Measurements from ENCODE around the gene ANK2. TPM values are rescaled to one million over a fixed set of nuclear protein-coding genes. Genes with fewer than 3 reads are reported as not detected.

Gene ANK2
- total RNA-seq, 2 experiments from 2014 or later, result 2.7 to 3.0 TPM

- no peak for DNase-seq
- no peak overlapping the region for H3K4me3 Mint-ChIP-seq
- no peaks in the 10 kb centered on the region for H3K36me3 Mint-ChIP-seq (ENCODE audit: low read depth)
- CTCF ChIA-PET, result no interaction called here
- intact Hi-C loops (cut with micrococcal nuclease), result loop anchor here (5.0 kb wide), 1 partner anchor 112 kb away; no protein-coding TSS in a partner anchor
- no peak overlapping the region for H3K27ac Mint-ChIP-seq
- H3K9me3 Mint-ChIP-seq, result no peaks in the 10 kb centered on the region
- H3K27me3 Mint-ChIP-seq (ENCODE audit: low read depth), result peaks cover 5% of the 10 kb centered on the region
- H3K4me1 Mint-ChIP-seq (ENCODE audit: low read depth), result peaks cover 9% of the 10 kb centered on the region
Observed at GRCh38 chr4:113410686-113411085, 361.2 kb downstream of the ANK2 start.

GRCh38 chr4:113411496-113411938, 362.1 kb downstream of the ANK2 start:
- intact Hi-C loops (cut with micrococcal nuclease), result loop anchor here (5.0 kb wide), 1 partner anchor 111 kb away; no protein-coding TSS in a partner anchor
- Mint-ChIP-seq H3K36me3 (ENCODE audit: low read depth) (no peaks in the 10 kb centered on the region), H3K27ac (no peak overlapping the region), H3K27me3 (ENCODE audit: low read depth) (peaks cover 5% of the 10 kb centered on the region), H3K4me3 (no peak overlapping the region), H3K4me1 (ENCODE audit: low read depth) (peaks cover 9% of the 10 kb centered on the region), H3K9me3 (no peaks in the 10 kb centered on the region)
- no peak for DNase-seq
- CTCF ChIA-PET, result interaction anchor here (1.0 kb wide), 1 partner anchor 17 kb away, joined by 3 read pairs; no protein-coding TSS in a partner anchor

- no peak for DNase-seq
- Mint-ChIP-seq H3K27ac (no peak overlapping the region), H3K9me3 (peaks cover 19% of the 10 kb centered on the region), H3K36me3 (ENCODE audit: low read depth) (peaks cover 1% of the 10 kb centered on the region), H3K27me3 (ENCODE audit: low read depth) (peaks cover 4% of the 10 kb centered on the region), H3K4me1 (ENCODE audit: low read depth) (no peaks in the 10 kb centered on the region), H3K4me3 (no peak overlapping the region)
- intact Hi-C loops (cut with micrococcal nuclease), result no loop called here
- CTCF ChIA-PET, result no interaction called here
Observed at GRCh38 chr4:113419631-113420030, 370.2 kb downstream of the ANK2 start.

GRCh38 chr4:113420938-113421337, 371.5 kb downstream of the ANK2 start:
- H3K4me1 Mint-ChIP-seq (ENCODE audit: low read depth), result no peaks in the 10 kb centered on the region
- DNase-seq, result no peak
- H3K9me3 Mint-ChIP-seq, result peaks cover 22% of the 10 kb centered on the region
- no peak overlapping the region for H3K4me3 Mint-ChIP-seq
- H3K27me3 Mint-ChIP-seq (ENCODE audit: low read depth), result peaks cover 4% of the 10 kb centered on the region
- intact Hi-C loops (cut with micrococcal nuclease), result no loop called here
- H3K27ac Mint-ChIP-seq, result no peak overlapping the region
- CTCF ChIA-PET, result no interaction called here
- peaks cover 1% of the 10 kb centered on the region for H3K36me3 Mint-ChIP-seq (ENCODE audit: low read depth)

GRCh38 chr4:113423631-113424030, 374.2 kb downstream of the ANK2 start:
- Mint-ChIP-seq H3K4me3 (no peak overlapping the region), H3K36me3 (ENCODE audit: low read depth) (peaks cover 2% of the 10 kb centered on the region), H3K9me3 (peaks cover 23% of the 10 kb centered on the region), H3K27me3 (ENCODE audit: low read depth) (no peaks in the 10 kb centered on the region), H3K27ac (no peak overlapping the region), H3K4me1 (ENCODE audit: low read depth) (no peaks in the 10 kb centered on the region)
- DNase-seq, result no peak
- CTCF ChIA-PET, result no interaction called here
- intact Hi-C loops (cut with micrococcal nuclease), result no loop called here

GRCh38 chr4:113433116-113433515, 383.7 kb downstream of the ANK2 start:
- no peak overlapping the region for H3K27ac Mint-ChIP-seq
- CTCF ChIA-PET, result no interaction called here
- H3K9me3 Mint-ChIP-seq, result no peaks in the 10 kb centered on the region
- H3K4me3 Mint-ChIP-seq, result no peak overlapping the region
- H3K36me3 Mint-ChIP-seq (ENCODE audit: low read depth), result peaks cover 1% of the 10 kb centered on the region
- intact Hi-C loops (cut with micrococcal nuclease), result no loop called here
- peaks cover 2% of the 10 kb centered on the region for H3K27me3 Mint-ChIP-seq (ENCODE audit: low read depth)
- H3K4me1 Mint-ChIP-seq (ENCODE audit: low read depth), result peaks cover 14% of the 10 kb centered on the region
- no peak for DNase-seq

Small RNAs within 50 kb of the gene (microRNA-seq; reads per million reads assigned to microRNA genes)
- gene MIR1243 (ENCODE audit: borderline microRNAs expressed, borderline replicate concordance) (not detected), gene MIR8082 (ENCODE audit: borderline microRNAs expressed, borderline replicate concordance) (not detected)
